HepG2 (cell line): ENCODE data around the gene HPCAL1. TPM values are rescaled to one million over a fixed set of nuclear protein-coding genes. Genes with fewer than 3 reads are reported as not detected.
A peak's percentile ranks its signal among the peaks of the same experiment; 100 is the strongest.

Source experiments
- ATAC-seq: fragments of 200-7000 bp; cut with Tn5 transposase; 3 replicates; pipeline ENCODE4 v1.9.1; 2020; ENCODE audit warnings: mild to moderate bottlenecking, moderate library complexity
- BruUV-seq: library from RNA; stranded (reverse); fragments of 400-500 nt; replicated peaks from 2 replicates; lab custom pipeline; 2021; lab: Mats Ljungman, UMichigan
- CTCF ChIA-PET: fragments of 300-600 bp; formaldehyde crosslinking; extraction: SDS; loops from one replicate; lab custom pipeline; 2021; ENCODE audit warnings: low total read pairs, inconsistent platforms, low intra/inter-chr PET ratio; lab: Yijun Ruan, JAX
- POLR2A ChIA-PET: fragments of 350-600 bp; sonication (Branson Sonifier 250); formaldehyde crosslinking; loops from one replicate; lab custom pipeline; 2020; ENCODE audit warnings: antibody characterized with exemption, inconsistent platforms; lab: Yijun Ruan, JAX
- DNase-seq: peaks from one replicate; pipeline ENCODE4 v3.0.0-alpha.2; 2015; ENCODE audit warnings: low spot score
- FAIRE-seq: peaks from 3 replicates; lab custom pipeline; 2011; peaks lifted over from hg19 to GRCh38; lab: Jason Lieb, UNC
- H2AFZ ChIP-seq: one replicate; pipeline ENCODE4 v1.6.1; 2011; ENCODE audit warnings: low read length, inconsistent platforms
- H3K27ac ChIP-seq: fragments of 300-600 bp; 3 replicates; pipeline ENCODE4 v1.8.0; 2011; ENCODE audit warnings: mixed run types, mild to moderate bottlenecking, mixed read lengths, low read length, inconsistent platforms; ENCODE audit not compliant: insufficient read depth; ENCODE audit errors: extremely low read length
- H3K27me3 ChIP-seq, 2 experiments: fragments of 200-600 bp in 1 of 2; 2 replicates in 1 of 2; 3 replicates in 1 of 2; pipeline versions ENCODE4 v1.6.0 to v1.8.0; 2011; ENCODE audit warnings: low read length in 2 of 2, mild to moderate bottlenecking in 2 of 2, moderate library complexity in 2 of 2, inconsistent platforms in 1 of 2; ENCODE audit not compliant: insufficient read depth in 2 of 2, control insufficient read depth in 1 of 2
- H3K36me3 ChIP-seq, 2 experiments: fragments of 200-600 bp in 1 of 2; replicated peaks in 1 of 2; 2 replicates in 1 of 2; 3 replicates in 1 of 2; pipeline versions ENCODE4 v1.5.1 to v1.8.0; 2011; ENCODE audit warnings: low read length in 2 of 2, inconsistent platforms in 1 of 2; ENCODE audit not compliant: insufficient read depth in 2 of 2, control insufficient read depth in 1 of 2
- H3K4me1 ChIP-seq: 2 replicates; pipeline ENCODE4 v1.5.1; 2012; ENCODE audit warnings: low read length, inconsistent platforms; ENCODE audit not compliant: insufficient read depth
- H3K4me2 ChIP-seq: 2 replicates; pipeline ENCODE4 v1.6.0; 2011; ENCODE audit warnings: low read depth, low read length, inconsistent platforms
- H3K4me3 ChIP-seq, 3 experiments: fragments of 200-600 bp in 1 of 3; sonication (generic), shearing (Covaris generic) in 1 of 3; replicated peaks in 1 of 3; 2 replicates each; pipeline ENCODE4 v1.5.1; 2011 to 2016; ENCODE audit warnings: low read length in 3 of 3, inconsistent platforms in 2 of 3, low read depth in 2 of 3, mild to moderate bottlenecking in 2 of 3, control low read depth in 1 of 3, mixed read lengths in 1 of 3; ENCODE audit not compliant: insufficient read depth in 1 of 3
- H3K79me2 ChIP-seq: one replicate; pipeline ENCODE4 v1.6.1; 2011; ENCODE audit warnings: low read length, inconsistent platforms; ENCODE audit not compliant: insufficient read depth
- H3K9ac ChIP-seq: 2 replicates; pipeline ENCODE4 v1.6.0; 2011; ENCODE audit warnings: mild to moderate bottlenecking, low read depth, low read length, inconsistent platforms; ENCODE audit not compliant: insufficient read depth
- H3K9me3 ChIP-seq: 2 replicates; pipeline ENCODE4 v1.5.1; 2012; ENCODE audit warnings: mild to moderate bottlenecking, low read length
- H4K20me1 ChIP-seq: 2 replicates; pipeline ENCODE4 v1.6.0; 2011; ENCODE audit warnings: inconsistent platforms, mild to moderate bottlenecking, low read length, moderate library complexity; ENCODE audit not compliant: insufficient read depth
- IKZF1 ChIP-seq: fragments of 450-650 bp; IDR thresholded peaks from 2 replicates; pipeline ENCODE4 v1.7.1; 2016
- ZNF24 ChIP-seq: fragments of 450-650 bp; IDR thresholded peaks from 2 replicates; pipeline ENCODE4 v1.6.1; 2017; ENCODE audit warnings: antibody characterized with exemption, mild to moderate bottlenecking
- ZNF326 ChIP-seq: sonication (generic); formaldehyde crosslinking; IDR thresholded peaks from 2 replicates; pipeline ENCODE4 v1.4.0; 2020; ENCODE audit warnings: missing genetic modification reagents, borderline replicate concordance
- WGBS: methylation state at CpG from one replicate; pipeline ENCODE4 v1.1.6; 2017; ENCODE audit warnings: low lambda C conversion rate; 5-methylcytosine and 5-hydroxymethylcytosine counted together
- in situ Hi-C: cut with HindIII; loops from 2 replicates; pipeline ENCODE4 v1.10.0; 2017; ENCODE audit warnings: low pct_unique_long_range_greater_than_20kb; ENCODE audit not compliant: extremely low pct_ligation_motif_present
- intact Hi-C: fragments of 100-400 bp; cut with micrococcal nuclease; formaldehyde crosslinking; loops from one replicate; pipeline ENCODE4 v1.10.0; 2022; ENCODE audit not compliant: unreplicated experiment
- polyA plus RNA-seq, 8 experiments: library from polyadenylated mRNA; depleted of rRNA in 3 of 8; stranded (reverse) in 7 of 8; unstranded in 1 of 8; fragments of >200 nt; fragmentation: Illumina TruSeq in 4 of 8; extraction: Trizol in 4 of 8; gene quantifications; 2 replicates each; pipeline versions ENCODE4 v1.2.1 to v1.2.3, GENCODE V29; 2011 to 2016; ENCODE audit warnings: low read depth in 4 of 8, missing spikeins in 1 of 8, mixed read lengths in 1 of 8; ENCODE audit not compliant: insufficient read depth in 1 of 8
- total RNA-seq, 5 experiments: library from RNA; depleted of rRNA; stranded (reverse); fragments of >200 nt; fragmentation: Illumina TruSeq; extraction: Trizol; gene quantifications; 2 replicates each; pipeline ENCODE4 v1.2.3, GENCODE V29; 2016; ENCODE audit warnings: low read depth in 1 of 5
- TF ChIP-seq, protein P1 (sequence below): sonication (generic); formaldehyde crosslinking; IDR thresholded peaks from 2 replicates; pipeline ENCODE4 v1.5.1; 2020; ENCODE audit warnings: mild to moderate bottlenecking, missing genetic modification reagents, moderate library complexity
- TF ChIP-seq, protein P2 (sequence below): sonication (generic); formaldehyde crosslinking; IDR thresholded peaks from 2 replicates; pipeline ENCODE4 v1.4.0; 2020; ENCODE audit warnings: mild to moderate bottlenecking, missing genetic modification reagents
- TF ChIP-seq, protein P3 (sequence below): sonication (generic); formaldehyde crosslinking; IDR thresholded peaks from 2 replicates; pipeline ENCODE4 v1.9.0; 2022; ENCODE audit warnings: missing genetic modification reagents, mild to moderate bottlenecking, borderline replicate concordance
- TF ChIP-seq, protein P4 (sequence below): sonication (generic); formaldehyde crosslinking; IDR thresholded peaks from 2 replicates; pipeline ENCODE4 v1.5.1; 2020; ENCODE audit warnings: missing genetic modification reagents, mild to moderate bottlenecking, borderline replicate concordance

HPCAL1 gene
- total and polyA plus RNA-seq, 2 of the 13 experiments (the other 11 are each of a cell fraction or from before 2014, with no cell fraction given) = 29.5 to 29.9 TPM

DNA sequence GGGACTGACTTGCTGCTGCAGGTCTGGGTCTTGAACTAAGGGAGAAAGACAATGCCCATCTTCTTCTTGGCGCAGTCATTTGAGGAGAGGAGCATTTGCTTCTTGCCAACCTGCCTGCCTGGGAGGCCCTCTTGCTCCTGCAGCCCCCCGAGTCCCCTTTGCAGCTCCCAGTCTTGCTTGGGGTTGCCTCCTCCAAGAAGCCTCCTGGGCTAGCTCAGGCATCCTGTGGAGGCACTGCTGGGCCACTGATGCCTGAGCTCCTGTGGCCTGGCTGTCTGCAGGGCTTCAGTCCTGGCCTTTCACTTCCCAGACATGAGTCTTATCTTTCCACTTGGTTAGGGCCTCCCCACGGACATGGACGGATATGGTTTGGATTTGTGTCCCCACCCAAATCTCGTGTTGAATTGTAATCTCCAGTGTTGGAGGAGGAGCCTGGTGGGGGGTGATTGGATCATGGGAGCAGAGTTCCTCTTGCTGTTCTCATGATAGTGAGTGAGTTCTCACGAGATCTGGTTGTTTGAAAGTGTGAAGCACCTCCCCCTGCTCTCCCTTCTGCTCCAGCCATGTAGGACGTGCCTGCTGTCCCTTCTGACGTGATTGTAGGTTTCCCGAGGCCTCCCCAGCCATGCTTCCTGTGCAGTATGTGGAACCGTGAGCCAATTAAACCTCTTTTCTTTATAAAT lies 17.3 kb downstream of the HPCAL1 start (continued):
- TF ChIP-seq, protein P1, sequence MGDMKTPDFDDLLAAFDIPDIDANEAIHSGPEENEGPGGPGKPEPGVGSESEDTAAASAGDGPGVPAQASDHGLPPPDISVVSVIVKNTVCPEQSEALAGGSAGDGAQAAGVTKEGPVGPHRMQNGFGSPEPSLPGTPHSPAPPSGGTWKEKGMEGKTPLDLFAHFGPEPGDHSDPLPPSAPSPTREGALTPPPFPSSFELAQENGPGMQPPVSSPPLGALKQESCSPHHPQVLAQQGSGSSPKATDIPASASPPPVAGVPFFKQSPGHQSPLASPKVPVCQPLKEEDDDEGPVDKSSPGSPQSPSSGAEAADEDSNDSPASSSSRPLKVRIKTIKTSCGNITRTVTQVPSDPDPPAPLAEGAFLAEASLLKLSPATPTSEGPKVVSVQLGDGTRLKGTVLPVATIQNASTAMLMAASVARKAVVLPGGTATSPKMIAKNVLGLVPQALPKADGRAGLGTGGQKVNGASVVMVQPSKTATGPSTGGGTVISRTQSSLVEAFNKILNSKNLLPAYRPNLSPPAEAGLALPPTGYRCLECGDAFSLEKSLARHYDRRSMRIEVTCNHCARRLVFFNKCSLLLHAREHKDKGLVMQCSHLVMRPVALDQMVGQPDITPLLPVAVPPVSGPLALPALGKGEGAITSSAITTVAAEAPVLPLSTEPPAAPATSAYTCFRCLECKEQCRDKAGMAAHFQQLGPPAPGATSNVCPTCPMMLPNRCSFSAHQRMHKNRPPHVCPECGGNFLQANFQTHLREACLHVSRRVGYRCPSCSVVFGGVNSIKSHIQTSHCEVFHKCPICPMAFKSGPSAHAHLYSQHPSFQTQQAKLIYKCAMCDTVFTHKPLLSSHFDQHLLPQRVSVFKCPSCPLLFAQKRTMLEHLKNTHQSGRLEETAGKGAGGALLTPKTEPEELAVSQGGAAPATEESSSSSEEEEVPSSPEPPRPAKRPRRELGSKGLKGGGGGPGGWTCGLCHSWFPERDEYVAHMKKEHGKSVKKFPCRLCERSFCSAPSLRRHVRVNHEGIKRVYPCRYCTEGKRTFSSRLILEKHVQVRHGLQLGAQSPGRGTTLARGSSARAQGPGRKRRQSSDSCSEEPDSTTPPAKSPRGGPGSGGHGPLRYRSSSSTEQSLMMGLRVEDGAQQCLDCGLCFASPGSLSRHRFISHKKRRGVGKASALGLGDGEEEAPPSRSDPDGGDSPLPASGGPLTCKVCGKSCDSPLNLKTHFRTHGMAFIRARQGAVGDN (CRISPR knock-in tag) = 0 out of 2 replicates have a peak, but pooled peaks have one; percentile 9

DNA sequence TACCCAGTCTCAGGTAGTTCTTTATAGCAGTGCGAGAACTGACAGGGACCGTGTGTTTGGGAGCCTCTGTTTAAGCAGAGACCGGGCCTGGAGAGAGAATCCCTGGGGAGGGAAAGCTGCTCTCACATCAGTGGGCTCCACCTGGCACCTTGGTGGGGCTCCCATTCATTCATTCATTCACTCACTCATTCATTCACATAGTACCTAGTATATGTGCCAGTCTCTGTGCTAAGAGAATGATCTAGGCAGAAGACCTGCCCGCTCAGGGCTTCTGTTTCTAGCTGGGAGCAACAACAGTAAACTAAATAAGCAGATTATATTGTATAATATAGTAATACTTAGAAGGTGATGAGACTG lies 17.8 kb downstream of the HPCAL1 start:
- no peak overlapping the region for H3K4me2 ChIP-seq
- CTCF ChIA-PET = no interaction called here
- no peaks in the 10 kb centered on the region for H3K9me3 ChIP-seq
- intact Hi-C loops (no loop called here), in situ Hi-C loops (no loop called here)
- H2AFZ ChIP-seq = no peak overlapping the region
- DNase-seq (no peak), ATAC-seq (no peak), FAIRE-seq (no peak)
- H3K79me2 ChIP-seq = peaks cover 55% of the 10 kb centered on the region
- TF ChIP-seq ZNF326 (CRISPR knock-in tag) (no peak), IKZF1 (no peak), ZNF24 (0 out of 2 replicates have a peak, but pooled peaks have one; percentile 40)
- TF ChIP-seq, protein P2, sequence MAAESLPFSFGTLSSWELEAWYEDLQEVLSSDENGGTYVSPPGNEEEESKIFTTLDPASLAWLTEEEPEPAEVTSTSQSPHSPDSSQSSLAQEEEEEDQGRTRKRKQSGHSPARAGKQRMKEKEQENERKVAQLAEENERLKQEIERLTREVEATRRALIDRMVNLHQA (CRISPR knock-in tag) = no peak
- TF ChIP-seq, protein P3, sequence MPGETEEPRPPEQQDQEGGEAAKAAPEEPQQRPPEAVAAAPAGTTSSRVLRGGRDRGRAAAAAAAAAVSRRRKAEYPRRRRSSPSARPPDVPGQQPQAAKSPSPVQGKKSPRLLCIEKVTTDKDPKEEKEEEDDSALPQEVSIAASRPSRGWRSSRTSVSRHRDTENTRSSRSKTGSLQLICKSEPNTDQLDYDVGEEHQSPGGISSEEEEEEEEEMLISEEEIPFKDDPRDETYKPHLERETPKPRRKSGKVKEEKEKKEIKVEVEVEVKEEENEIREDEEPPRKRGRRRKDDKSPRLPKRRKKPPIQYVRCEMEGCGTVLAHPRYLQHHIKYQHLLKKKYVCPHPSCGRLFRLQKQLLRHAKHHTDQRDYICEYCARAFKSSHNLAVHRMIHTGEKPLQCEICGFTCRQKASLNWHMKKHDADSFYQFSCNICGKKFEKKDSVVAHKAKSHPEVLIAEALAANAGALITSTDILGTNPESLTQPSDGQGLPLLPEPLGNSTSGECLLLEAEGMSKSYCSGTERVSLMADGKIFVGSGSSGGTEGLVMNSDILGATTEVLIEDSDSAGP (CRISPR knock-in tag) = no peak
- TF ChIP-seq, protein P4, sequence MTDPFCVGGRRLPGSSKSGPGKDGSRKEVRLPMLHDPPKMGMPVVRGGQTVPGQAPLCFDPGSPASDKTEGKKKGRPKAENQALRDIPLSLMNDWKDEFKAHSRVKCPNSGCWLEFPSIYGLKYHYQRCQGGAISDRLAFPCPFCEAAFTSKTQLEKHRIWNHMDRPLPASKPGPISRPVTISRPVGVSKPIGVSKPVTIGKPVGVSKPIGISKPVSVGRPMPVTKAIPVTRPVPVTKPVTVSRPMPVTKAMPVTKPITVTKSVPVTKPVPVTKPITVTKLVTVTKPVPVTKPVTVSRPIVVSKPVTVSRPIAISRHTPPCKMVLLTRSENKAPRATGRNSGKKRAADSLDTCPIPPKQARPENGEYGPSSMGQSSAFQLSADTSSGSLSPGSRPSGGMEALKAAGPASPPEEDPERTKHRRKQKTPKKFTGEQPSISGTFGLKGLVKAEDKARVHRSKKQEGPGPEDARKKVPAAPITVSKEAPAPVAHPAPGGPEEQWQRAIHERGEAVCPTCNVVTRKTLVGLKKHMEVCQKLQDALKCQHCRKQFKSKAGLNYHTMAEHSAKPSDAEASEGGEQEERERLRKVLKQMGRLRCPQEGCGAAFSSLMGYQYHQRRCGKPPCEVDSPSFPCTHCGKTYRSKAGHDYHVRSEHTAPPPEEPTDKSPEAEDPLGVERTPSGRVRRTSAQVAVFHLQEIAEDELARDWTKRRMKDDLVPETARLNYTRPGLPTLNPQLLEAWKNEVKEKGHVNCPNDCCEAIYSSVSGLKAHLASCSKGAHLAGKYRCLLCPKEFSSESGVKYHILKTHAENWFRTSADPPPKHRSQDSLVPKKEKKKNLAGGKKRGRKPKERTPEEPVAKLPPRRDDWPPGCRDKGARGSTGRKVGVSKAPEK (CRISPR knock-in tag) = no peak
- no peak overlapping the region for H3K9ac ChIP-seq
- no peaks in the 10 kb centered on the region for H3K27me3 ChIP-seq
- WGBS = 98% methylated on average over 4 of the region's 4 CpGs
- peaks cover 32% of the 10 kb centered on the region for H3K4me1 ChIP-seq
- no peak overlapping the region for H3K27ac ChIP-seq
- no TSS peak for BruUV-seq
- POLR2A ChIA-PET = no interaction called here
- H3K4me3 ChIP-seq = no peak overlapping the region
- H3K36me3 ChIP-seq = peaks cover 0 to 12% of the 10 kb centered on the region in 2 experiments; a peak in 1 of 5 replicates
- H4K20me1 ChIP-seq = peaks cover 5% of the 10 kb centered on the region; the same call in 1 of the 2 replicates
